AG20443 (cell line): ENCODE measurements around the gene SDF4.
"Not testable (repeated sequence)": the region's sequence is repeated elsewhere in the genome, so short reads cannot be mapped to it uniquely, and the experiment has no call there.

Experiments used
- DNase-seq: peaks from one replicate; pipeline ENCODE4 v3.0.0; 2012; ENCODE audit warnings: low spot score, mixed read lengths

The SDF4 gene

GRCh38 chr1:1198423-1199140 is 33.2 kb downstream of the SDF4 start:
- no peak for DNase-seq

GRCh38 chr1:1197551-1198422 is 34.0 kb downstream of the SDF4 start:
- DNase-seq: no peak

GRCh38 chr1:1197188-1197500 is 34.7 kb downstream of the SDF4 start:
- DNase-seq: no peak

- DNase-seq: no peak
Measured at GRCh38 chr1:1196431-1197187, 35.2 kb downstream of the SDF4 start.

GRCh38 chr1:1195726-1196125 is 36.1 kb downstream of the SDF4 start:
- DNase-seq: not testable (repeated sequence)

- no peak for DNase-seq
Measured at GRCh38 chr1:1194723-1195122, 37.1 kb downstream of the SDF4 start.

- DNase-seq: no peak
Measured at GRCh38 chr1:1191734-1192133, 40.1 kb downstream of the SDF4 start.

- no peak for DNase-seq
Measured at GRCh38 chr1:1189111-1189510, 42.7 kb downstream of the SDF4 start.

- DNase-seq: no peak
Measured at GRCh38 chr1:1187938-1188337, 43.9 kb downstream of the SDF4 start.

- no peak for DNase-seq
Measured at GRCh38 chr1:1185101-1185765, 46.6 kb downstream of the SDF4 start.

- no peak for DNase-seq
Measured at GRCh38 chr1:1183833-1184775, 47.7 kb downstream of the SDF4 start.

GRCh38 chr1:1183221-1183747 is 48.5 kb downstream of the SDF4 start:
- no peak for DNase-seq

- DNase-seq: no peak
Measured at GRCh38 chr1:1182491-1183220, 49.1 kb downstream of the SDF4 start.

- DNase-seq: no peak
Measured at GRCh38 chr1:1181938-1182410, 49.8 kb downstream of the SDF4 start.

GRCh38 chr1:1181129-1181937 is 50.5 kb downstream of the SDF4 start:
- no peak for DNase-seq

GRCh38 chr1:1179983-1180861 is 51.6 kb downstream of the SDF4 start:
- no peak for DNase-seq

- DNase-seq: no peak
Measured at GRCh38 chr1:1179346-1179982, 52.3 kb downstream of the SDF4 start.
